Keratinocyte (primary cell): Measurements from ENCODE around the gene F11.

Source experiments
- CTCF ChIP-seq, 3 experiments: IDR thresholded peaks in 1 of 3; conservative IDR thresholded peaks in 1 of 3; optimal IDR thresholded peaks in 1 of 3; 2 replicates in 2 of 3; 3 replicates in 1 of 3; pipeline versions ENCODE3 to v1.5.1; 2011; ENCODE audit warnings: low read length in 3 of 3, mild to moderate bottlenecking in 3 of 3, moderate library complexity in 2 of 3, control low read depth in 1 of 3, inconsistent platforms in 1 of 3; ENCODE audit not compliant: insufficient read depth in 2 of 3; ENCODE audit errors: extremely low read depth in 1 of 3
- EZH2 ChIP-seq: IDR thresholded peaks from one replicate; pipeline ENCODE4 v1.6.1; 2012; ENCODE audit warnings: inconsistent platforms, mild to moderate bottlenecking, low read length, moderate library complexity

GRCh38 chr4:186255122-186255521, 10.9 kb upstream of the F11 start:
- TF ChIP-seq CTCF (optimal IDR thresholded peaks at IDR 0.05 in 1 of 3, IDR thresholded peaks at IDR 0.05 in 1 of 3, conservative IDR thresholded peaks at IDR 0.05 in 1 of 3; ENCODE audit: extremely low read depth in 1 of 3, insufficient read depth in 2 of 3, low read length in 3 of 3) (no peak), EZH2 (no peak)
